ENCODE results near the gene BROX. TPM values are rescaled to one million over a fixed set of nuclear protein-coding genes. Genes with fewer than 3 reads are reported as not detected.

BROX gene, protein sequence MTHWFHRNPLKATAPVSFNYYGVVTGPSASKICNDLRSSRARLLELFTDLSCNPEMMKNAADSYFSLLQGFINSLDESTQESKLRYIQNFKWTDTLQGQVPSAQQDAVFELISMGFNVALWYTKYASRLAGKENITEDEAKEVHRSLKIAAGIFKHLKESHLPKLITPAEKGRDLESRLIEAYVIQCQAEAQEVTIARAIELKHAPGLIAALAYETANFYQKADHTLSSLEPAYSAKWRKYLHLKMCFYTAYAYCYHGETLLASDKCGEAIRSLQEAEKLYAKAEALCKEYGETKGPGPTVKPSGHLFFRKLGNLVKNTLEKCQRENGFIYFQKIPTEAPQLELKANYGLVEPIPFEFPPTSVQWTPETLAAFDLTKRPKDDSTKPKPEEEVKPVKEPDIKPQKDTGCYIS
- total RNA-seq (2021; ENCODE audit: unreplicated experiment): 44.9 TPM
- 8.6 and 12.9 TPM in 2 replicates for polyA plus RNA-seq (2012)
- Bru-seq, nascent RNA: percentile 84 among the genes with signal in this experiment
- BruChase-seq, experiment 1, labeled RNA remaining after a 6-hour chase: percentile 95 among the genes with signal in this experiment
- percentile 87 among the genes with signal in this experiment for BruChase-seq, experiment 2, labeled RNA remaining after a 2-hour chase
- long read RNA-seq, full-length matches to known transcripts: 28 of 103 reads
- long read RNA-seq, partial matches to known transcripts: 22 of 103 reads
- long read RNA-seq, other reads (novel, unspliced or antisense): 53 of 103 reads

DNA sequence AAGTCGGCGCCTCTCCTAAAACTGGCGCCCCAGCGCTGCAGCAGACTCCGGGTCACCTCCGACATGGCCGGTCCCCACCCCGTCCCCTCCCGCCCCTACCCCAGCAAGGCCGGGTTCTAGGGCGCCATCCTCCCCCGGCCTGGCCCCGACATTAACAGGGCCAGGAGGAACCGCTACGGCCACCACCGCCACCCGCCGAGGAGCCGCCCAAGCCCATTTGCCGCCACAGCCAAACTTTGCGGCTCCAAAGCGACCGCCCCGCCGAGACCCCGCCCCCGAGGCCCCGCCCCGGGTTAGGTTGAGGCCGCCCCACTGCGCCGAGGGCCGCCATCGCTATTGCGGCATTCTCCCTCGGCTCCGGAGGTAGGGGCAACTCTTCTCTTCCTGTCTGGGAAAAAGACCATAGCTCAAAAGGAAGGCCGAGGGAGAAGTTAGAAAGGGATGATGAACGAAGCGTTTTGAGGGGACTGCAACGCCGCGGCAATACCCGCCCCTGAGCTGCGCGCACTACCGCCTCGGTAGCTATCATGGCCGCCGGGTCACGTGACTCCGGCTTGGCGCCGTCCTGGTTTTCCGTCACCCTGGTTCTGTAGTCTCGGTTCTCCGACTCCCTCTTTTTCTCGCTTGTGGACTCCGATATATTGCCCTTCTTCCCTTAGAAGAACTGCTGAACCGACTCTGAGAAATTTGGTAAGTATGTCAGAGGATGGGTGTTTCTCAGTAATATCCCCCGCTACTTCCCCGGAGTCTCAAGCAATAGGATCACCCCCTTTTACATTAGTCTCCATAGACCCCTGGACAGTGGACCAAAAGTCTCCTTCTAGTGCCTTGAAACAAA is at the start of gene BROX, which contains the start of gene AIDA:
TSS of gene BROX (plus strand) at position 312 of the 838 bp plus-strand sequence. CDS start 3,136 bp downstream, outside the sequence.
TSS of gene AIDA (minus strand) at position 239 of the 838 bp plus-strand sequence. CDS start at position 65, 174 bp downstream.
- ChIA-PET POLR2A (interaction anchor here (1.0 to 1.2 kb wide), 2 partner anchors 68 to 247 kb away, joined by 3 to 4 read pairs; no protein-coding TSS in a partner anchor), RAD21 (ENCODE audit: low non-redundant PET in 1 of 2, low total read pairs in 2 of 2, uncharacterized antibody in 2 of 2, unreplicated experiment in 2 of 2) (interaction anchor here in 1 of 2 experiments (0.6 kb wide), 1 partner anchor 981 kb away, joined by 3 read pairs; no protein-coding TSS in a partner anchor), CTCF (no interaction called here)
- Histone ChIP-seq H3K27me3 (ENCODE audit: insufficient read depth, low read length) (no peaks in the 10 kb centered on the region), H3K27ac (ENCODE audit: low read depth, low read length) (peak within 1 kb of the TSS; percentile 91), H3K4me3 (replicated peaks in 1 of 2; ENCODE audit: low read depth in 1 of 2, low read length in 2 of 2) (peak within 1 kb of the TSS; percentile 73 to 96), H3K9ac (ENCODE audit: low read length) (peak within 1 kb of the TSS; percentile 75), H3K79me2 (ENCODE audit: insufficient read depth, low read length) (peaks cover 57% of the 10 kb centered on the region), H3K36me3 (ENCODE audit: control insufficient read depth in 1 of 2, insufficient read depth in 2 of 2, low read length in 2 of 2) (0 out of 4 replicates have a peak, but pooled peaks cover 0 to 2% of the 10 kb centered on the region in 2 experiments), H3K9me2 (ENCODE audit: insufficient read depth) (no peaks in the 10 kb centered on the region), H2AFZ (ENCODE audit: low read depth, low read length, poor library complexity, severe bottlenecking) (peak within 1 kb of the TSS; percentile 61), H3K4me2 (ENCODE audit: low read length) (peak within 1 kb of the TSS; percentile 79), H3K9me3 (ENCODE audit: control insufficient read depth in 1 of 2, insufficient read depth in 1 of 2, low read depth in 1 of 2, low read length in 2 of 2) (no peaks in the 10 kb centered on the region), H3K4me1 (ENCODE audit: control insufficient read depth in 1 of 2, insufficient read depth in 2 of 2, low read length in 2 of 2) (peaks cover 0 to 12% of the 10 kb centered on the region in 2 experiments; a peak in 2 of 4 replicates), H4K20me1 (ENCODE audit: insufficient read depth) (no peaks in the 10 kb centered on the region)
- peak; percentile 69 for DNase-seq (ENCODE audit: low read depth, low spot score)
- BruUV-seq (replicated peaks): no TSS peak
- ATAC-seq: peak; percentile 81
- intact Hi-C loops (cut with micrococcal nuclease): loop anchor here (1.0 to 5.0 kb wide), 2 partner anchors 70 to 247 kb away; no protein-coding TSS in a partner anchor
- peak; percentile 98 for TF ChIP-seq YY1 (IDR thresholded peaks at IDR 0.05; ENCODE audit: extremely low read depth, insufficient replicate concordance, low read depth, low read length)
- TF ChIP-seq POLR2AphosphoS5 (IDR thresholded peaks at IDR 0.05; ENCODE audit: low read depth, low read length): peak; percentile 58
- peak; percentile 52 for TF ChIP-seq POLR2A (IDR thresholded peaks at IDR 0.05; ENCODE audit: borderline replicate concordance, extremely low read depth, insufficient read depth, insufficient read length)
- peak; percentile 49 for TF ChIP-seq TCF7L2 (IDR thresholded peaks at IDR 0.05; ENCODE audit: borderline replicate concordance, extremely low read depth, insufficient read depth, insufficient read length)
- peak; percentile 92 for TF ChIP-seq EGR1 (IDR thresholded peaks at IDR 0.05; ENCODE audit: low read depth)
- TF ChIP-seq, protein P1, sequence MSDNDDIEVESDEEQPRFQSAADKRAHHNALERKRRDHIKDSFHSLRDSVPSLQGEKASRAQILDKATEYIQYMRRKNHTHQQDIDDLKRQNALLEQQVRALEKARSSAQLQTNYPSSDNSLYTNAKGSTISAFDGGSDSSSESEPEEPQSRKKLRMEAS (IDR thresholded peaks at IDR 0.05): peak; percentile 58
- peak; percentile 57; the same call in 1 of the 2 replicates for TF ChIP-seq SIN3A (IDR thresholded peaks at IDR 0.05; ENCODE audit: low read depth)
- TF ChIP-seq ZFX (IDR thresholded peaks at IDR 0.05): no peak
- TF ChIP-seq RAD21 (IDR thresholded peaks at IDR 0.05; ENCODE audit: low read depth): no peak
- TF ChIP-seq, protein P2, sequence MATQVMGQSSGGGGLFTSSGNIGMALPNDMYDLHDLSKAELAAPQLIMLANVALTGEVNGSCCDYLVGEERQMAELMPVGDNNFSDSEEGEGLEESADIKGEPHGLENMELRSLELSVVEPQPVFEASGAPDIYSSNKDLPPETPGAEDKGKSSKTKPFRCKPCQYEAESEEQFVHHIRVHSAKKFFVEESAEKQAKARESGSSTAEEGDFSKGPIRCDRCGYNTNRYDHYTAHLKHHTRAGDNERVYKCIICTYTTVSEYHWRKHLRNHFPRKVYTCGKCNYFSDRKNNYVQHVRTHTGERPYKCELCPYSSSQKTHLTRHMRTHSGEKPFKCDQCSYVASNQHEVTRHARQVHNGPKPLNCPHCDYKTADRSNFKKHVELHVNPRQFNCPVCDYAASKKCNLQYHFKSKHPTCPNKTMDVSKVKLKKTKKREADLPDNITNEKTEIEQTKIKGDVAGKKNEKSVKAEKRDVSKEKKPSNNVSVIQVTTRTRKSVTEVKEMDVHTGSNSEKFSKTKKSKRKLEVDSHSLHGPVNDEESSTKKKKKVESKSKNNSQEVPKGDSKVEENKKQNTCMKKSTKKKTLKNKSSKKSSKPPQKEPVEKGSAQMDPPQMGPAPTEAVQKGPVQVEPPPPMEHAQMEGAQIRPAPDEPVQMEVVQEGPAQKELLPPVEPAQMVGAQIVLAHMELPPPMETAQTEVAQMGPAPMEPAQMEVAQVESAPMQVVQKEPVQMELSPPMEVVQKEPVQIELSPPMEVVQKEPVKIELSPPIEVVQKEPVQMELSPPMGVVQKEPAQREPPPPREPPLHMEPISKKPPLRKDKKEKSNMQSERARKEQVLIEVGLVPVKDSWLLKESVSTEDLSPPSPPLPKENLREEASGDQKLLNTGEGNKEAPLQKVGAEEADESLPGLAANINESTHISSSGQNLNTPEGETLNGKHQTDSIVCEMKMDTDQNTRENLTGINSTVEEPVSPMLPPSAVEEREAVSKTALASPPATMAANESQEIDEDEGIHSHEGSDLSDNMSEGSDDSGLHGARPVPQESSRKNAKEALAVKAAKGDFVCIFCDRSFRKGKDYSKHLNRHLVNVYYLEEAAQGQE (IDR thresholded peaks at IDR 0.05; ENCODE audit: low read depth): no peak
- TF ChIP-seq SP1 (IDR thresholded peaks at IDR 0.05; ENCODE audit: low read depth): peak; percentile 61
- TF ChIP-seq ELF1 (IDR thresholded peaks at IDR 0.05; ENCODE audit: borderline replicate concordance, low read depth): peak; percentile 100

Data from HCT116 (cell line).